Fibroblast of villous mesenchyme (primary cell): ENCODE measurements around the gene OR6N1. TPM values are rescaled to one million over a fixed set of nuclear protein-coding genes. Genes with fewer than 3 reads are reported as not detected.

Source experiments
- DNase-seq: peaks from one replicate; pipeline ENCODE4 v3.0.0-alpha.2; 2010; ENCODE audit warnings: low read depth
- H3K4me3 ChIP-seq: 2 replicates; pipeline ENCODE4 v1.5.1; 2011; ENCODE audit warnings: low read depth, mild to moderate bottlenecking, low read length
- CTCF ChIP-seq: IDR thresholded peaks from 2 replicates; pipeline ENCODE4 v1.5.1; 2012; ENCODE audit warnings: low read depth, mild to moderate bottlenecking, low read length; ENCODE audit not compliant: insufficient read depth
- small RNA-seq: library from RNA; depleted of rRNA; stranded (forward); fragments of <200 nt; gene quantifications from one replicate; pipeline ENCODE3, GENCODE V24; 2012
- total RNA-seq: library from RNA; depleted of rRNA; stranded (reverse); fragments of >200 nt; gene quantifications from 2 replicates; pipeline ENCODE4 v1.2.3, GENCODE V29; 2012

OR6N1 gene
- total RNA-seq, 1 donor = not detected

GRCh38 chr1:158724442-158724841 lies 47.6 kb downstream of the OR6N1 start:
- no peak for DNase-seq
- H3K4me3 ChIP-seq = no peak overlapping the region
- TF ChIP-seq CTCF = no peak

DNA sequence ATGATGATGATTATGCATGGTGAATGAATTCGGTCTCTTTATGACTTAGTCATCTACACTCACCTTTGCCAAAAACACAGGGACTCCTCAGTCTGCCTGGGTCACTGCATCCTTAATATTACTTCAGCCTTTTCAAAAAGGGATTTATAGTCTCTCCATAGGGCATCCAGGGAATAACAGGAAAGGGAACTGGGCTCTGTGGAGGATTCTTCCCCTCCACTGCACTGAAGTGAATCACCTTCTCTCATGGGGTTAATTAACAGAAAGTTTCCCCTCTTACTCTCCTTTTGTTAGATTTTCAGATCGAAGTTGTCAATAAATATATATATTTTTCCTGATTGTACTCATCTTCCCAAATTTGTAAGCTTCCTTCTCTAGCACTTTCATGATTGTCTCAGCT lies 51.4 kb downstream of the OR6N1 start, which contains the start of gene OR6K3:
TSS of gene OR6K3 (minus strand) at position 101 of the 400 bp plus-strand sequence. CDS start 2,605 bp downstream, outside the sequence.
- no peak for DNase-seq
- no peak within 1 kb of the TSS for H3K4me3 ChIP-seq
- TF ChIP-seq CTCF = no peak

DNA sequence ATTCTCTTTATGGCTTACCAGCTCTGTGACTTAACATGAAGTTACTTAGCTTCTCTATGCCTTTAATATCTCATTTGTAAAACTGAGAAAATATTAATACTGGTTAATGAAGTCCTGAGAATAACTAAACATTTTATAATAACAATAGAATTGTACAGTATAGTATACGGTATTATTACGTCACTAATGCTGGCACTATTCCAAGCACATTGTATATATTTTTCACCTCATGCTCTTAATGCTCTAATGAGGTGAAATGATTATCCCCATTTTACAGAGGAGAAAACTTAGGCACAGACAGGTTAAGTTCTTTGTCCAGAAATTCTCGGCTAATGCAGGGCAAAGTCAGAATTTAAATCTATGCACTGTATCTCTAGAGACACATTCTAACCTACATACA lies 52.3 kb downstream of the OR6N1 start:
- no peak for TF ChIP-seq CTCF
- DNase-seq = no peak
- no peak overlapping the region for H3K4me3 ChIP-seq

GRCh38 chr1:158717344-158717743 lies 54.7 kb downstream of the OR6N1 start:
- TF ChIP-seq CTCF = no peak
- no peak for DNase-seq
- no peak overlapping the region for H3K4me3 ChIP-seq

- TF ChIP-seq CTCF = no peak
- DNase-seq = no peak
Observed at GRCh38 chr1:158716335-158716734, 55.7 kb downstream of the OR6N1 start.

DNA sequence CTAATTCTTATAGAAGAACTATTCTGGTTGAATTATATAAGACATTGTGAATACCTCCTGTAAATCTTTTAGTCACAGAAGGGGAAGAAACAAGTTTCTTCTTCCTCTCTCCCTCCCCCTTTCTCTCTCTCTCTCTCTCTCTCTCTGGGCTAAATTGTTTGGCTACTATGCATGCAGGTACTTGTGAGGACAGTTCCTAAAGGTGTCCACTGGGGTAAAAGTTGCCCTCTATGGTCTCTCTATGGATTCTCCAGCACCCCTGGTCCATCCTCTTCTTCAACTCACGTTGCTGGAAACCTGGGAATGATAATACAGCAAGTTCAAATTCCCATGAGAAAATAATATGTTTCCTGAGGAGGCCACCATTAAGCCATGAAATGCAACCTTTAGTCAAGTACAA lies 57.2 kb downstream of the OR6N1 start:
- H3K4me3 ChIP-seq = no peak overlapping the region
- no peak for TF ChIP-seq CTCF
- DNase-seq = no peak

More at GRCh38 chr1:158716335-158716734, 55.7 kb downstream of the OR6N1 start:
- no peak overlapping the region for H3K4me3 ChIP-seq

Small RNA genes within 50 kb of the gene (small RNA-seq; reads per million reads assigned to genes)
- gene OR2AQ1P = not detected

Other genes starting within 250 kb of the OR6N1 start
- gene OR6Y1, start 217.8 kb downstream of the OR6N1 start, total RNA-seq = not detected in 2 replicates
- gene OR6P1, start 201.6 kb downstream of the OR6N1 start, total RNA-seq = not detected in 2 replicates
- gene OR10X1, start 192.3 kb downstream of the OR6N1 start, total RNA-seq = not detected in 2 replicates
- not detected in 2 replicates for gene OR10Z1, start 166.9 kb downstream of the OR6N1 start, total RNA-seq
- gene SPTA1, start 85.5 kb downstream of the OR6N1 start, total RNA-seq = not detected in 2 replicates
- gene OR6K2, start 71.5 kb downstream of the OR6N1 start, total RNA-seq = not detected in 2 replicates
- not detected in 2 replicates for gene OR6K3, start 51.5 kb downstream of the OR6N1 start, total RNA-seq
- gene OR6K6, start 17.5 kb downstream of the OR6N1 start, total RNA-seq = not detected in 2 replicates
- gene OR6N2, start 9.0 kb upstream of the OR6N1 start, total RNA-seq = not detected in 2 replicates
- not detected in 2 replicates for gene MNDA, start 59.2 kb upstream of the OR6N1 start, total RNA-seq
- gene PYHIN1, start 159.4 kb upstream of the OR6N1 start, total RNA-seq = not detected in 2 replicates
- 59.9 and 60.5 TPM in 2 replicates for gene IFI16, start 237.7 kb upstream of the OR6N1 start, total RNA-seq